SK-N-SH (cell line): ENCODE data around the gene KSR2. TPM values are rescaled to one million over a fixed set of nuclear protein-coding genes. Genes with fewer than 3 reads are reported as not detected.

Source experiments
- CTCF ChIA-PET: fragments of 300-600, 350-600 bp; formaldehyde crosslinking; extraction: SDS; loops from one replicate; lab custom pipeline; 2021; lab: Yijun Ruan, JAX
- POLR2A ChIA-PET: fragments of 350-600 bp; sonication (Branson Sonifier 250); formaldehyde crosslinking; extraction: SDS; loops from one replicate; lab custom pipeline; 2020; ENCODE audit warnings: antibody characterized with exemption, inconsistent platforms; lab: Yijun Ruan, JAX
- DNase-seq: peaks from one replicate; pipeline ENCODE4 v3.0.0; 2012
- H2AFZ ChIP-seq: fragments of 200-600 bp; sonication (generic); 2 replicates; pipeline ENCODE4 v1.8.1; 2016; ENCODE audit warnings: antibody characterized with exemption, mild to moderate bottlenecking, low read depth
- H3F3A ChIP-seq: fragments of 200-600 bp; sonication (generic); replicated peaks from 2 replicates; pipeline ENCODE3; 2016; ENCODE audit warnings: antibody characterized with exemption, mild to moderate bottlenecking; ENCODE audit not compliant: insufficient read depth
- H3K27ac ChIP-seq, 2 experiments: fragments of 200-500 bp in 1 of 2; fragments of 200-600 bp in 1 of 2; sonication (Bioruptor generic) in 1 of 2; sonication (generic), shearing (Covaris generic) in 1 of 2; 2 replicates each; pipeline versions ENCODE4 v1.5.1 to v1.6.1; 2014 to 2016; ENCODE audit warnings: low read depth in 2 of 2, inconsistent platforms in 1 of 2, low read length in 1 of 2, mild to moderate bottlenecking in 1 of 2, mixed read lengths in 1 of 2
- H3K27me3 ChIP-seq: fragments of 200-600 bp; sonication (generic), shearing (Covaris generic); 2 replicates; pipeline ENCODE4 v1.6.1; 2016; ENCODE audit warnings: mixed run types; ENCODE audit not compliant: insufficient read depth
- H3K36me3 ChIP-seq, 2 experiments: fragments of 200-500 bp in 1 of 2; fragments of 200-600 bp in 1 of 2; sonication (Bioruptor generic) in 1 of 2; sonication (generic) in 1 of 2; replicated peaks in 1 of 2; 2 replicates each; pipeline versions ENCODE3 to v1.5.1; 2014 to 2016; ENCODE audit warnings: low read length in 1 of 2, mild to moderate bottlenecking in 1 of 2; ENCODE audit not compliant: insufficient read depth in 2 of 2, control insufficient read depth in 1 of 2
- H3K4me1 ChIP-seq, 2 experiments: fragments of 200-500 bp in 1 of 2; fragments of 200-600 bp in 1 of 2; sonication (Bioruptor generic) in 1 of 2; sonication (generic), shearing (Covaris generic) in 1 of 2; 2 replicates each; pipeline versions ENCODE4 v1.5.1 to v1.6.1; 2014 to 2016; ENCODE audit warnings: low read depth in 1 of 2, low read length in 1 of 2, mixed run types in 1 of 2; ENCODE audit not compliant: insufficient read depth in 2 of 2, control insufficient read depth in 1 of 2
- H3K4me2 ChIP-seq: fragments of 200-600 bp; sonication (generic), shearing (Covaris generic); 2 replicates; pipeline ENCODE4 v1.6.1; 2017; ENCODE audit warnings: mixed run types
- H3K4me3 ChIP-seq, 2 experiments: fragments of 200-500 bp in 1 of 2; fragments of 200-600 bp in 1 of 2; sonication (Bioruptor generic) in 1 of 2; sonication (generic), shearing (Covaris generic) in 1 of 2; 2 replicates each; pipeline versions ENCODE4 v1.5.1 to v1.8.1; 2014 to 2016; ENCODE audit warnings: low read depth in 2 of 2, inconsistent platforms in 1 of 2, low read length in 1 of 2, mild to moderate bottlenecking in 1 of 2, mixed read lengths in 1 of 2, moderate library complexity in 1 of 2
- H3K79me2 ChIP-seq: fragments of 200-600 bp; sonication (generic); 2 replicates; pipeline ENCODE4 v1.8.1; 2017; ENCODE audit warnings: mild to moderate bottlenecking; ENCODE audit not compliant: insufficient read depth
- H3K9ac ChIP-seq: fragments of 200-600 bp; sonication (generic); 2 replicates; pipeline ENCODE4 v1.6.1; 2017; ENCODE audit warnings: mixed run types
- H3K9me2 ChIP-seq: fragments of 200-600 bp; sonication (generic); 2 replicates; pipeline ENCODE4 v1.6.1; 2017; ENCODE audit warnings: mixed run types
- H3K9me3 ChIP-seq: fragments of 200-600 bp; sonication (generic); 2 replicates; pipeline ENCODE4 v1.6.1; 2017; ENCODE audit warnings: mixed run types, mild to moderate bottlenecking, moderate library complexity
- H4K20me1 ChIP-seq: fragments of 200-600 bp; sonication (generic); 2 replicates; pipeline ENCODE4 v1.6.1; 2017; ENCODE audit warnings: mild to moderate bottlenecking, mixed run types; ENCODE audit not compliant: insufficient read depth
- CHD2 ChIP-seq: fragments of 150-350 bp; IDR thresholded peaks from 2 replicates; pipeline ENCODE4 v1.6.1; 2018; ENCODE audit warnings: low read length; ENCODE audit not compliant: partially characterized antibody
- EP300 ChIP-seq, 2 experiments: IDR thresholded peaks; 2 replicates each; pipeline versions ENCODE4 v1.4.0 to v1.6.1; 2012; ENCODE audit warnings: borderline replicate concordance in 1 of 2, low read depth in 1 of 2, low read length in 1 of 2
- MAX ChIP-seq: IDR thresholded peaks from 2 replicates; pipeline ENCODE4 v1.4.0; 2012; ENCODE audit warnings: low read depth
- MXI1 ChIP-seq: IDR thresholded peaks from 2 replicates; pipeline ENCODE4 v1.6.1; 2012; ENCODE audit warnings: mild to moderate bottlenecking, low read depth, low read length, improper control_type of control experiment
- RAD21 ChIP-seq: IDR thresholded peaks from 2 replicates; pipeline ENCODE4 v1.6.1; 2012; ENCODE audit warnings: mild to moderate bottlenecking, low read length
- REST ChIP-seq: IDR thresholded peaks from 2 replicates; pipeline ENCODE4 v1.6.1; 2012; ENCODE audit warnings: mild to moderate bottlenecking, low read depth, low read length, moderate library complexity
- TCF12 ChIP-seq: IDR thresholded peaks from 2 replicates; pipeline ENCODE4 v1.4.0; 2012
- TEAD4 ChIP-seq: IDR thresholded peaks from 2 replicates; pipeline ENCODE4 v1.4.0; 2012; ENCODE audit warnings: mild to moderate bottlenecking, borderline replicate concordance; ENCODE audit not compliant: insufficient read depth
- WGBS: methylation state at CpG from one replicate; pipeline ENCODE4 v1.1.6; 2017; ENCODE audit warnings: low lambda C conversion rate; 5-methylcytosine and 5-hydroxymethylcytosine counted together
- polyA plus RNA-seq, 3 experiments: library from polyadenylated mRNA; depleted of rRNA; stranded (reverse); fragments of >200 nt; gene quantifications; 2 replicates each; pipeline ENCODE4 v1.2.3, GENCODE V29; 2012
- TF ChIP-seq, protein P1 (sequence below): fragments of 150-350 bp; IDR thresholded peaks from 2 replicates; pipeline ENCODE4 v1.6.1; 2017; ENCODE audit warnings: antibody characterized with exemption, low read length, low read depth, borderline replicate concordance
- TF ChIP-seq, protein P2 (sequence below): IDR thresholded peaks from 2 replicates; pipeline ENCODE4 v1.4.0; 2012; ENCODE audit warnings: low read depth, borderline replicate concordance
- TF ChIP-seq, protein P3 (sequence below): IDR thresholded peaks from 2 replicates; pipeline ENCODE4; 2012
- TF ChIP-seq, protein P4 (sequence below): fragments of 150-350 bp; IDR thresholded peaks from 2 replicates; pipeline ENCODE4 v1.6.1; 2016; ENCODE audit warnings: mild to moderate bottlenecking, low read depth, low read length

The KSR2 gene
- polyA plus RNA-seq, 1 of the 3 experiments (the other 2 are of a cell fraction) = 0.12 TPM

- no peaks in the 10 kb centered on the region for H3F3A ChIP-seq
- CTCF ChIA-PET = interaction anchor here (4.3 to 17.0 kb wide), 3 partner anchors 12 to 629 kb away, joined by 24 to 320 read pairs (median 102); no protein-coding TSS in a partner anchor
- DNase-seq = no peak
- H3K9me2 ChIP-seq = no peaks in the 10 kb centered on the region
- POLR2A ChIA-PET = no interaction called here
- no peaks in the 10 kb centered on the region for H3K36me3 ChIP-seq
- no peak overlapping the region for H3K4me2 ChIP-seq
- 15% methylated on average over 1 of the region's 1 CpG for WGBS
- H2AFZ ChIP-seq = no peak overlapping the region
- no peaks in the 10 kb centered on the region for H3K79me2 ChIP-seq
- no peak overlapping the region for H3K27ac ChIP-seq
- H4K20me1 ChIP-seq = no peaks in the 10 kb centered on the region
- TF ChIP-seq, protein P1, sequence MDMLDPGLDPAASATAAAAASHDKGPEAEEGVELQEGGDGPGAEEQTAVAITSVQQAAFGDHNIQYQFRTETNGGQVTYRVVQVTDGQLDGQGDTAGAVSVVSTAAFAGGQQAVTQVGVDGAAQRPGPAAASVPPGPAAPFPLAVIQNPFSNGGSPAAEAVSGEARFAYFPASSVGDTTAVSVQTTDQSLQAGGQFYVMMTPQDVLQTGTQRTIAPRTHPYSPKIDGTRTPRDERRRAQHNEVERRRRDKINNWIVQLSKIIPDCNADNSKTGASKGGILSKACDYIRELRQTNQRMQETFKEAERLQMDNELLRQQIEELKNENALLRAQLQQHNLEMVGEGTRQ = no peak
- TF ChIP-seq TEAD4 (no peak), CHD2 (no peak), MXI1 (no peak), MAX (no peak), EP300 (IDR thresholded peaks at IDR 0.05; ENCODE audit: borderline replicate concordance in 1 of 2, low read depth in 1 of 2, low read length in 1 of 2) (no peak), TCF12 (no peak), RAD21 (no peak), REST (no peak)
- TF ChIP-seq, protein P2, sequence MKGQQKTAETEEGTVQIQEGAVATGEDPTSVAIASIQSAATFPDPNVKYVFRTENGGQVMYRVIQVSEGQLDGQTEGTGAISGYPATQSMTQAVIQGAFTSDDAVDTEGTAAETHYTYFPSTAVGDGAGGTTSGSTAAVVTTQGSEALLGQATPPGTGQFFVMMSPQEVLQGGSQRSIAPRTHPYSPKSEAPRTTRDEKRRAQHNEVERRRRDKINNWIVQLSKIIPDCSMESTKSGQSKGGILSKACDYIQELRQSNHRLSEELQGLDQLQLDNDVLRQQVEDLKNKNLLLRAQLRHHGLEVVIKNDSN = no peak
- TF ChIP-seq, protein P3, sequence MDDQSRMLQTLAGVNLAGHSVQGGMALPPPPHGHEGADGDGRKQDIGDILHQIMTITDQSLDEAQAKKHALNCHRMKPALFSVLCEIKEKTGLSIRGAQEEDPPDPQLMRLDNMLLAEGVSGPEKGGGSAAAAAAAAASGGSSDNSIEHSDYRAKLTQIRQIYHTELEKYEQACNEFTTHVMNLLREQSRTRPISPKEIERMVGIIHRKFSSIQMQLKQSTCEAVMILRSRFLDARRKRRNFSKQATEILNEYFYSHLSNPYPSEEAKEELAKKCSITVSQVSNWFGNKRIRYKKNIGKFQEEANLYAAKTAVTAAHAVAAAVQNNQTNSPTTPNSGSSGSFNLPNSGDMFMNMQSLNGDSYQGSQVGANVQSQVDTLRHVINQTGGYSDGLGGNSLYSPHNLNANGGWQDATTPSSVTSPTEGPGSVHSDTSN = no peak
- TF ChIP-seq, protein P4, sequence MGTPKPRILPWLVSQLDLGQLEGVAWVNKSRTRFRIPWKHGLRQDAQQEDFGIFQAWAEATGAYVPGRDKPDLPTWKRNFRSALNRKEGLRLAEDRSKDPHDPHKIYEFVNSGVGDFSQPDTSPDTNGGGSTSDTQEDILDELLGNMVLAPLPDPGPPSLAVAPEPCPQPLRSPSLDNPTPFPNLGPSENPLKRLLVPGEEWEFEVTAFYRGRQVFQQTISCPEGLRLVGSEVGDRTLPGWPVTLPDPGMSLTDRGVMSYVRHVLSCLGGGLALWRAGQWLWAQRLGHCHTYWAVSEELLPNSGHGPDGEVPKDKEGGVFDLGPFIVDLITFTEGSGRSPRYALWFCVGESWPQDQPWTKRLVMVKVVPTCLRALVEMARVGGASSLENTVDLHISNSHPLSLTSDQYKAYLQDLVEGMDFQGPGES = no peak
- no peaks in the 10 kb centered on the region; the same call in 1 of the 2 replicates for H3K27me3 ChIP-seq
- no peaks in the 10 kb centered on the region; a peak in 1 of 4 replicates for H3K4me1 ChIP-seq
- no peak overlapping the region for H3K4me3 ChIP-seq
- no peaks in the 10 kb centered on the region for H3K9me3 ChIP-seq
- H3K9ac ChIP-seq = no peak overlapping the region
These were observed 124.5 kb downstream of the KSR2 start for GRCh38 chr12:117844114-117844830.
